Mammary epithelial cell (primary cell): ENCODE measurements around the gene ATP13A2.

Experiments
- EZH2 ChIP-seq: IDR thresholded peaks from 2 replicates; pipeline ENCODE4 v1.6.1; 2012; ENCODE audit warnings: low read length, inconsistent platforms, borderline replicate concordance
- TF ChIP-seq, protein P1 (sequence below), 2 donors: IDR thresholded peaks in 1 of 2; conservative IDR thresholded peaks in 1 of 2; 2 replicates each; pipeline ENCODE4 v1.5.1; 2011 to 2012; ENCODE audit warnings: inconsistent platforms in 2 of 2, low read length in 2 of 2, mild to moderate bottlenecking in 2 of 2, control low read depth in 1 of 2, low read depth in 1 of 2; ENCODE audit not compliant: insufficient read depth in 1 of 2; ENCODE audit errors: extremely low read depth in 1 of 2

GRCh38 chr1:16966282-16966681, 45.4 kb downstream of the ATP13A2 start:
- no peak for TF ChIP-seq EZH2
- TF ChIP-seq, protein P1, sequence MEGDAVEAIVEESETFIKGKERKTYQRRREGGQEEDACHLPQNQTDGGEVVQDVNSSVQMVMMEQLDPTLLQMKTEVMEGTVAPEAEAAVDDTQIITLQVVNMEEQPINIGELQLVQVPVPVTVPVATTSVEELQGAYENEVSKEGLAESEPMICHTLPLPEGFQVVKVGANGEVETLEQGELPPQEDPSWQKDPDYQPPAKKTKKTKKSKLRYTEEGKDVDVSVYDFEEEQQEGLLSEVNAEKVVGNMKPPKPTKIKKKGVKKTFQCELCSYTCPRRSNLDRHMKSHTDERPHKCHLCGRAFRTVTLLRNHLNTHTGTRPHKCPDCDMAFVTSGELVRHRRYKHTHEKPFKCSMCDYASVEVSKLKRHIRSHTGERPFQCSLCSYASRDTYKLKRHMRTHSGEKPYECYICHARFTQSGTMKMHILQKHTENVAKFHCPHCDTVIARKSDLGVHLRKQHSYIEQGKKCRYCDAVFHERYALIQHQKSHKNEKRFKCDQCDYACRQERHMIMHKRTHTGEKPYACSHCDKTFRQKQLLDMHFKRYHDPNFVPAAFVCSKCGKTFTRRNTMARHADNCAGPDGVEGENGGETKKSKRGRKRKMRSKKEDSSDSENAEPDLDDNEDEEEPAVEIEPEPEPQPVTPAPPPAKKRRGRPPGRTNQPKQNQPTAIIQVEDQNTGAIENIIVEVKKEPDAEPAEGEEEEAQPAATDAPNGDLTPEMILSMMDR (conservative IDR thresholded peaks at IDR 0.05 in 1 of 2, IDR thresholded peaks at IDR 0.05 in 1 of 2; ENCODE audit: extremely low read depth in 1 of 2, insufficient read depth in 1 of 2, low read depth in 1 of 2, low read length in 2 of 2): no peak
